ENCODE data around the gene POU6F2. TPM values are rescaled to one million over a fixed set of nuclear protein-coding genes. Genes with fewer than 3 reads are reported as not detected.

Gene POU6F2
- total RNA-seq, 1 experiment from 2014 or later, result not detected

DNA sequence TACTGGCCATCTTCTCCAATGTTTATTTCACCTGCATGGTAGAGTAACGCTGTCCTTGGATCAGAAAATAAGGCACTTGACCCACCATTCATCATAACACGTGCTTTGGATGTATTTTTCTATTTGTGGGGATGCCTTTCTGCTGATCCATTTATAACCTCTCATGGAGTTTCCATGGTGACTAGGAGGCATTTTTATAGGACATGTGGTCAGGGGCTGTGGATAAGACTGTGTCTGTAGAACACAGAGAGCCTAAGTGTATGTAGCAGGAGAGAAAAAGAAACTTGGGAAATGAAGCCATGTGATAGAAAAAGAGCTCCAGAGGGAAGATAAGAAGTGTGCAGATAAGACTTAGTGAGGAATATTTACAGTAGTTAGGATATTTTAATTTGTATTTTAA lies 184.2 kb downstream of the POU6F2 start:
- ATAC-seq, result no peak
- H3K4me3 ChIP-seq (ENCODE audit: low read length), result no peak overlapping the region
- TF ChIP-seq EZH2 (IDR thresholded peaks at IDR 0.05; ENCODE audit: low read length, unreplicated experiment), result no peak
- TF ChIP-seq, protein P1, sequence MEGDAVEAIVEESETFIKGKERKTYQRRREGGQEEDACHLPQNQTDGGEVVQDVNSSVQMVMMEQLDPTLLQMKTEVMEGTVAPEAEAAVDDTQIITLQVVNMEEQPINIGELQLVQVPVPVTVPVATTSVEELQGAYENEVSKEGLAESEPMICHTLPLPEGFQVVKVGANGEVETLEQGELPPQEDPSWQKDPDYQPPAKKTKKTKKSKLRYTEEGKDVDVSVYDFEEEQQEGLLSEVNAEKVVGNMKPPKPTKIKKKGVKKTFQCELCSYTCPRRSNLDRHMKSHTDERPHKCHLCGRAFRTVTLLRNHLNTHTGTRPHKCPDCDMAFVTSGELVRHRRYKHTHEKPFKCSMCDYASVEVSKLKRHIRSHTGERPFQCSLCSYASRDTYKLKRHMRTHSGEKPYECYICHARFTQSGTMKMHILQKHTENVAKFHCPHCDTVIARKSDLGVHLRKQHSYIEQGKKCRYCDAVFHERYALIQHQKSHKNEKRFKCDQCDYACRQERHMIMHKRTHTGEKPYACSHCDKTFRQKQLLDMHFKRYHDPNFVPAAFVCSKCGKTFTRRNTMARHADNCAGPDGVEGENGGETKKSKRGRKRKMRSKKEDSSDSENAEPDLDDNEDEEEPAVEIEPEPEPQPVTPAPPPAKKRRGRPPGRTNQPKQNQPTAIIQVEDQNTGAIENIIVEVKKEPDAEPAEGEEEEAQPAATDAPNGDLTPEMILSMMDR (conservative IDR thresholded peaks at IDR 0.05; ENCODE audit: low read depth, low read length), result no peak
- no peak for TF ChIP-seq EZH2phosphoT487 (IDR thresholded peaks at IDR 0.05; ENCODE audit: borderline replicate concordance, low read length)
- H3K9me2 ChIP-seq (replicated peaks; ENCODE audit: low read length), result no peaks in the 10 kb centered on the region
- H3K9me3 ChIP-seq (ENCODE audit: low read length), result no peaks in the 10 kb centered on the region
- no peaks in the 10 kb centered on the region for H3K36me3 ChIP-seq (ENCODE audit: low read depth, low read length)
- no peaks in the 10 kb centered on the region for H3K4me1 ChIP-seq (ENCODE audit: insufficient read depth, low read length)
- H3K4me2 ChIP-seq (ENCODE audit: low read length), result no peak overlapping the region
- intact Hi-C loops (cut with micrococcal nuclease), result no loop called here
- BruUV-seq (replicated peaks), result no TSS peak
- H3K27ac ChIP-seq (ENCODE audit: low read length), result no peak overlapping the region
- ChIA-PET POLR2A (ENCODE audit: unreplicated experiment) (no interaction called here), CTCF (no interaction called here)
- no peaks in the 10 kb centered on the region for H3K79me2 ChIP-seq (ENCODE audit: low read length)
- no peak overlapping the region for H2AFZ ChIP-seq (ENCODE audit: low read length)
- H3K27me3 ChIP-seq (ENCODE audit: low read length), result peaks cover 88% of the 10 kb centered on the region
- H3K9ac ChIP-seq (ENCODE audit: low read length), result no peak overlapping the region
- no peaks in the 10 kb centered on the region for H4K20me1 ChIP-seq (ENCODE audit: low read length)
- no peaks in the 10 kb centered on the region for H3F3A ChIP-seq (ENCODE audit: low read length, unreplicated experiment)
- DNase-seq, result no peak

DNA sequence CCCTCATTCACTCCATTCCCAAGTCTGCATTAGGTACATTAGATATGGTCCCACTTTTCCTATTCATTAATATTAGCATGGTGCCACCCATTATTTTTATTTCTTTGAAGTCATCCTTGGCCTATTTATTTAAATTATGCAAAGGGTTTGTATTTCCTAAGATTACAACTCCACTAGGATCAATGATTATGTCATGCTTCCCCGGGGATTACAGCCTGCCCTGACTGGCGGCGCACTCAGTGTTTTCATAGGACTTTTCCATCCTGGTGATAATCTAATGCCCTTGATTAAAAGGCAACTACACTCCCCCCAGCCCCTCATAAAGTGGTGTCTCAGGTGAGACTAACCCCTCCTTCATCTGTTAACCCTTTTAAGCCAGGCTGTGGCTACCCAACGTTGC lies 187.2 kb downstream of the POU6F2 start:
- POLR2A ChIA-PET (ENCODE audit: unreplicated experiment), result no interaction called here
- ATAC-seq, result no peak
- CTCF ChIA-PET, result no interaction called here
- no peaks in the 10 kb centered on the region for H3F3A ChIP-seq (ENCODE audit: low read length, unreplicated experiment)
- H3K79me2 ChIP-seq (ENCODE audit: low read length), result no peaks in the 10 kb centered on the region
- no peaks in the 10 kb centered on the region for H4K20me1 ChIP-seq (ENCODE audit: low read length)
- H3K27me3 ChIP-seq (ENCODE audit: low read length), result peaks cover 73% of the 10 kb centered on the region
- BruUV-seq (replicated peaks), result no TSS peak
- no peaks in the 10 kb centered on the region for H3K9me3 ChIP-seq (ENCODE audit: low read length)
- H3K36me3 ChIP-seq (ENCODE audit: low read depth, low read length), result no peaks in the 10 kb centered on the region
- no peak for DNase-seq
- no peak overlapping the region for H3K4me3 ChIP-seq (ENCODE audit: low read length)
- H3K9me2 ChIP-seq (replicated peaks; ENCODE audit: low read length), result no peaks in the 10 kb centered on the region
- H3K27ac ChIP-seq (ENCODE audit: low read length), result no peak overlapping the region
- intact Hi-C loops (cut with micrococcal nuclease), result no loop called here
- no peak overlapping the region for H3K9ac ChIP-seq (ENCODE audit: low read length)
- H3K4me2 ChIP-seq (ENCODE audit: low read length), result no peak overlapping the region
- TF ChIP-seq EZH2phosphoT487 (IDR thresholded peaks at IDR 0.05; ENCODE audit: borderline replicate concordance, low read length) (no peak), EZH2 (IDR thresholded peaks at IDR 0.05; ENCODE audit: low read length, unreplicated experiment) (no peak)
- TF ChIP-seq, protein P1 (conservative IDR thresholded peaks at IDR 0.05; ENCODE audit: low read depth, low read length), result no peak
- H3K4me1 ChIP-seq (ENCODE audit: insufficient read depth, low read length), result no peaks in the 10 kb centered on the region
- no peak overlapping the region for H2AFZ ChIP-seq (ENCODE audit: low read length)

- no peak overlapping the region for H2AFZ ChIP-seq (ENCODE audit: low read length)
- H3K9ac ChIP-seq (ENCODE audit: low read length), result no peak overlapping the region
- H3K4me2 ChIP-seq (ENCODE audit: low read length), result no peak overlapping the region
- H3K4me3 ChIP-seq (ENCODE audit: low read length), result no peak overlapping the region
- no peaks in the 10 kb centered on the region for H3F3A ChIP-seq (ENCODE audit: low read length, unreplicated experiment)
- H3K9me2 ChIP-seq (replicated peaks; ENCODE audit: low read length), result no peaks in the 10 kb centered on the region
- no peak for ATAC-seq
- CTCF ChIA-PET, result no interaction called here
- TF ChIP-seq EZH2 (IDR thresholded peaks at IDR 0.05; ENCODE audit: low read length, unreplicated experiment) (no peak), EZH2phosphoT487 (IDR thresholded peaks at IDR 0.05; ENCODE audit: borderline replicate concordance, low read length) (no peak)
- TF ChIP-seq, protein P1 (conservative IDR thresholded peaks at IDR 0.05; ENCODE audit: low read depth, low read length), result no peak
- BruUV-seq (replicated peaks), result no TSS peak
- H3K36me3 ChIP-seq (ENCODE audit: low read depth, low read length), result no peaks in the 10 kb centered on the region
- H3K27me3 ChIP-seq (ENCODE audit: low read length), result peaks cover 42% of the 10 kb centered on the region
- no peaks in the 10 kb centered on the region for H4K20me1 ChIP-seq (ENCODE audit: low read length)
- H3K79me2 ChIP-seq (ENCODE audit: low read length), result no peaks in the 10 kb centered on the region
- H3K9me3 ChIP-seq (ENCODE audit: low read length), result no peaks in the 10 kb centered on the region
- POLR2A ChIA-PET (ENCODE audit: unreplicated experiment), result no interaction called here
- no peak for DNase-seq
- intact Hi-C loops (cut with micrococcal nuclease), result no loop called here
- no peaks in the 10 kb centered on the region for H3K4me1 ChIP-seq (ENCODE audit: insufficient read depth, low read length)
- H3K27ac ChIP-seq (ENCODE audit: low read length), result no peak overlapping the region
Measured at GRCh38 chr7:39168403-39169098, 190.8 kb downstream of the POU6F2 start.

Measured in PC-3 (cell line).